ENCODE results near the gene TIMM17B.

Gene TIMM17B

DNA sequence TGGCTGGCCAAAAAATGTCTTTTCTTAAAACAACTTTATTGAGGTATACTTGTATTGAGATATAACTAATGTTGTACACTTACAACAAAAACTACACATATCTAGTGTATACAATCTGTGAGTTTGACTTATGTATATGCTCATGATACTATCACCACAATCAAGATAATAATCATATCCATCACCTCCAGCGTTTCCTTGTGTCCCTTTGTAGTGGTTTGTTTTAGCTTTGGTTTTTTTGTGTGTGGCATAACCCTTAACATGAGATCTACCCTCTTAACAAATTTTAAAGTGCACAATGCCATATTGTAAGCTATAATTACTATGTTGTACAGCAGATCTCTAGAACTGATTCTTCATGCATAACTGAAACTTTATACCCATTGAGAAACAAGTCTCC is 48.7 kb downstream of the TIMM17B start:
- Histone ChIP-seq H3K23ac (ENCODE audit: low read length in 2 of 2) (no peak overlapping the region), H3K79me1 (replicated peaks; ENCODE audit: low read length, poor library complexity, severe bottlenecking) (no peaks in the 10 kb centered on the region), H3K4me2 (ENCODE audit: low read length, poor library complexity, severe bottlenecking) (no peak overlapping the region), H3K18ac (ENCODE audit: low read depth in 1 of 2, low read length in 2 of 2) (no peak overlapping the region), H3K14ac (ENCODE audit: low read length in 2 of 2) (no peak overlapping the region), H4K91ac (ENCODE audit: low read length) (no peak overlapping the region), H3K27me3 (ENCODE audit: control insufficient read depth in 1 of 2, insufficient read depth in 1 of 2, low read length in 2 of 2) (peaks cover 0 to 20% of the 10 kb centered on the region in 2 experiments), H2BK15ac (ENCODE audit: low read depth, poor library complexity, severe bottlenecking) (no peak overlapping the region), H3K4me3 (ENCODE audit: insufficient read depth in 1 of 2, low read depth in 1 of 2, low read length in 2 of 2) (no peak overlapping the region), H3K27ac (ENCODE audit: low read length, poor library complexity, severe bottlenecking) (no peak overlapping the region), H3K9ac (ENCODE audit: low read length) (no peak overlapping the region), H2AFZ (ENCODE audit: low read depth, low read length) (no peak overlapping the region), H4K8ac (ENCODE audit: low read length) (no peak overlapping the region), H3K36me3 (ENCODE audit: control insufficient read depth in 1 of 2, insufficient read depth in 2 of 2, low read depth in 1 of 2, low read length in 2 of 2) (no peaks in the 10 kb centered on the region), H3K4me1 (ENCODE audit: control insufficient read depth, insufficient read depth, low read depth, low read length) (no peaks in the 10 kb centered on the region), H3K9me3 (ENCODE audit: control insufficient read depth, low read length) (peaks cover 4% of the 10 kb centered on the region), H2BK120ac (ENCODE audit: low read depth, low read length) (no peak overlapping the region), H2BK5ac (ENCODE audit: low read depth, low read length, poor library complexity, severe bottlenecking) (no peak overlapping the region), H3K4ac (ENCODE audit: low read depth in 1 of 2, low read length in 2 of 2) (no peak overlapping the region), H2BK12ac (ENCODE audit: low read length in 2 of 2) (no peak overlapping the region), H2AK5ac (ENCODE audit: low read length, severe bottlenecking) (no peak overlapping the region)
- DNase-seq = no peak
- no CpG with 5 or more reads among the region's 1 CpG for WGBS
